RWPE2 (cell line): Measurements from ENCODE around the gene FES.

Experiments used
- ATAC-seq: fragments of 200-7000 bp; cut with Tn5 transposase; 3 replicates; pipeline ENCODE4 v1.9.1; 2021; ENCODE audit warnings: low read depth
- DNase-seq: peaks from one replicate; pipeline ENCODE4 v3.0.0-alpha.2; 2020; ENCODE audit warnings: low spot score
- H3K27ac ChIP-seq: fragments of 450-650 bp; 2 replicates; pipeline ENCODE4 v1.5.1; 2017; ENCODE audit warnings: mild to moderate bottlenecking; ENCODE audit not compliant: poor library complexity, severe bottlenecking
- H3K27me3 ChIP-seq: fragments of 250-450 bp; sonication (Bioruptor Pico); 2 replicates; pipeline ENCODE4 v1.5.1; 2021; ENCODE audit warnings: mild to moderate bottlenecking, moderate library complexity; ENCODE audit not compliant: insufficient read depth, poor library complexity, severe bottlenecking
- H3K36me3 ChIP-seq: fragments of 250-450 bp; sonication (Bioruptor Pico); 2 replicates; pipeline ENCODE4 v1.5.1; 2020; ENCODE audit warnings: low read depth, mild to moderate bottlenecking, moderate library complexity
- H3K4me1 ChIP-seq: fragments of 250-450 bp; sonication (Bioruptor Pico); 2 replicates; pipeline ENCODE4 v1.5.1; 2021; ENCODE audit warnings: mild to moderate bottlenecking, moderate library complexity; ENCODE audit not compliant: insufficient read depth, poor library complexity, severe bottlenecking
- H3K4me3 ChIP-seq: fragments of 250-450 bp; sonication (Bioruptor Pico); 2 replicates; pipeline ENCODE4 v1.5.1; 2021; ENCODE audit warnings: mild to moderate bottlenecking, moderate library complexity; ENCODE audit not compliant: severe bottlenecking
- H3K9me3 ChIP-seq: fragments of 250-450 bp; sonication (Bioruptor Pico); 2 replicates; pipeline ENCODE4 v1.5.1; 2021; ENCODE audit warnings: mild to moderate bottlenecking, moderate library complexity; ENCODE audit not compliant: severe bottlenecking
- TF ChIP-seq, protein P1 (sequence below): fragments of 450-650 bp; IDR thresholded peaks from one replicate; pipeline ENCODE4 v1.5.1; 2017; ENCODE audit warnings: mild to moderate bottlenecking, moderate library complexity; ENCODE audit not compliant: poor library complexity, severe bottlenecking

FES gene

GRCh38 chr15:90942354-90943120, 58.2 kb downstream of the FES start:
- DNase-seq (no peak), ATAC-seq (no peak)
- Histone ChIP-seq H3K27ac (no peak overlapping the region), H3K4me1 (no peaks in the 10 kb centered on the region), H3K4me3 (no peak overlapping the region), H3K27me3 (no peaks in the 10 kb centered on the region), H3K36me3 (peaks cover 96% of the 10 kb centered on the region), H3K9me3 (no peaks in the 10 kb centered on the region)
- TF ChIP-seq, protein P1, sequence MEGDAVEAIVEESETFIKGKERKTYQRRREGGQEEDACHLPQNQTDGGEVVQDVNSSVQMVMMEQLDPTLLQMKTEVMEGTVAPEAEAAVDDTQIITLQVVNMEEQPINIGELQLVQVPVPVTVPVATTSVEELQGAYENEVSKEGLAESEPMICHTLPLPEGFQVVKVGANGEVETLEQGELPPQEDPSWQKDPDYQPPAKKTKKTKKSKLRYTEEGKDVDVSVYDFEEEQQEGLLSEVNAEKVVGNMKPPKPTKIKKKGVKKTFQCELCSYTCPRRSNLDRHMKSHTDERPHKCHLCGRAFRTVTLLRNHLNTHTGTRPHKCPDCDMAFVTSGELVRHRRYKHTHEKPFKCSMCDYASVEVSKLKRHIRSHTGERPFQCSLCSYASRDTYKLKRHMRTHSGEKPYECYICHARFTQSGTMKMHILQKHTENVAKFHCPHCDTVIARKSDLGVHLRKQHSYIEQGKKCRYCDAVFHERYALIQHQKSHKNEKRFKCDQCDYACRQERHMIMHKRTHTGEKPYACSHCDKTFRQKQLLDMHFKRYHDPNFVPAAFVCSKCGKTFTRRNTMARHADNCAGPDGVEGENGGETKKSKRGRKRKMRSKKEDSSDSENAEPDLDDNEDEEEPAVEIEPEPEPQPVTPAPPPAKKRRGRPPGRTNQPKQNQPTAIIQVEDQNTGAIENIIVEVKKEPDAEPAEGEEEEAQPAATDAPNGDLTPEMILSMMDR: no peak

DNA sequence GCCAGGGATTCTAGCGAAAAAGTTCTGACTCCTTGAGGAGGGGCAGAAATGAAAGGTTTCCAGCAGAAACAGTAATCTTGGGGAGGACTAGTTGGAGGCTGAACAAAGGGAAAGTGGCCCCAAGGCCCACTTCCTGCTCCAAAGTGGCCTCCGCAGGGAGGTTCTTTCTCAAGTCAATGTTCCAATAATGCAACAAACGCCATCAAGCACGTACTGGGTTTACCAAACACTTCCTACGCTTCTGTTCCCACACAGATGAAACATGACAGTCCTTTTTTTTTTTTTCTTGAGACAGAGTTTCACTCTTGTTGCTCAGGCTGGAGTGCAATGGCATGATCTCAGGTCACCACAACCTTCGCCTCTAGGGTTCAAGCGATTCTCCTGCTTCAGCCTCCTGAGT, 60.8 kb downstream of the FES start:
- DNase-seq: no peak
- H3K4me1 ChIP-seq: peaks cover 9% of the 10 kb centered on the region
- TF ChIP-seq, protein P1: no peak
- no peak overlapping the region for H3K4me3 ChIP-seq
- no peaks in the 10 kb centered on the region for H3K27me3 ChIP-seq
- no peak for ATAC-seq
- peaks cover 93% of the 10 kb centered on the region for H3K36me3 ChIP-seq
- H3K9me3 ChIP-seq: no peaks in the 10 kb centered on the region
- H3K27ac ChIP-seq: no peak overlapping the region
